NCI-H524 (cell line): ENCODE measurements around the gene RPIA.

Source experiments
- DNase-seq, 2 experiments: peaks; one replicate each; lab custom pipeline; 2025; lab: John Stamatoyannopoulos, UW

Gene RPIA

DNA sequence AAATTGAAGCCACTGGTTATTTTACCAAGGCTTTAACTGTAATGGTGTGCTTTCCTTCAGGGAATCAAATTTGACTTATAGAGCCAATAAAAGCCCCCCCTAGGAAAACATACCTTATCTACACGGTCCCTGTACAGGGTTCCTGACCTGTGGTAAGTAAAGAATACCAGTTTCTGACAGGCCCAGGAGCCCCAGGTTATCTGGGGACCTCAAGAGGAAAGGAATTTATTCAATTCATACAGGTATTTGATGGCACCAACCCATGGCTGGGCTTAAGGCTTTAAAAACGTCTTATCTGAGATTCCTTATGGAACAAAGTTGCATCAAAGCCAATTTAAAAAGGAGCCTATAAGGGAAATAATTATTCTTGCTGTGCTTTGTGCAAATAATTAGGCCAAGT is 7.0 kb upstream of the RPIA start:
- no peak for DNase-seq

GRCh38 chr2:88686320-88686719 is 5.2 kb upstream of the RPIA start:
- no peak for DNase-seq

DNA sequence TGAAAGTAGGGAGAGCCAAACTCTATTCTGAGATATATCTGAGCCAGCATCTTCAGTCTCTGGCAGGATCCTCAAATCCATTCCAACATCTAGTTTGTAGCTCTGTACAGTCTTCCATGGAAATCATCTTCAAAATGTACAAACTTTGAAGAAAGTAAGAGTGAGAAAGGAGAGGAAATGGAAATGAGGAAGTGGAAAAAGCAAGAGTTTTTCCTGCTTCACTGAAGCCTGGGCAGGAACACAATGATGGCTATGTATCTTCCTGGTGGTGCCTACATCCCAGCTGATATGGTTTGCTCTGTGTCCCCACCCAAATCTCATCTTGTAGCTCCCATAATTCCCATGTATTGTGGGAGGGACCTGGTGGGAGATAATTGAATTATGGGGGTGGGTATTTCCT is 4.1 kb upstream of the RPIA start:
- DNase-seq: no peak

DNA sequence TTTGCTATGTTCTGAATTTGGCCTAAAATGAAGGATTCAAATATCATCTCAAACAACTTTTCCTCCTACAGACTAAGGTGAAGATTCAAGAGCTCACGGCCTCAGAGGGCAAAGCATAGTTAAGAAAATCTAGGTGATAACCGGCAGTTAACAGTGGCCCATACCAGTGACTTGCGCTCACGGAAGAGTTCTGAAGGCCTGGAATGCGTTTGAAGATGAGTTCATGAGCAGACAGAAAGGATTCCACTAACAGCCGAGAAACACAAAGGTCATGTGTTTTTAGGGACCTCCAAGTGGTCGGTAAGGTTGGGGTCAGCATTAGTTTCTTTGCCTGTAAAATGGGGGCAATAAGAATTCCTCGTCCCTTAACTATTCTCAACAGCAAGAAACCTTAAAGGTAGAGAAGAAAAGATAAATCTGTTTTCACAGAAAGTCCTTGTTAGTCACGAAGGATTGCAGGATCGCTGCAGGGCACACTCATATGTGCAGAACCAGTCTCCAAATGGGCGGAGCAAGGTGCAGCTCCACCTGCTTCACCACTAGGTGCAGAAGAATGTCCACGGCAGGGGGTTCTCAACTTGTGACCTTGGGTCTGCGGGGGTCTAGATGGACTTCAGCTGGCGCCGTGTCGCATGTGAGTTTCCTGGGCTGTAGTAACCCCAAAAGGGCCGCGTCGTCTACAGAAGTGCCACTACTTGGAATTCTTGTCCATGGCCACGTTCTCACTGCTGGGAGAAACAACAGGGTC is 708 bp upstream of the RPIA start:
- DNase-seq: no peak

DNA sequence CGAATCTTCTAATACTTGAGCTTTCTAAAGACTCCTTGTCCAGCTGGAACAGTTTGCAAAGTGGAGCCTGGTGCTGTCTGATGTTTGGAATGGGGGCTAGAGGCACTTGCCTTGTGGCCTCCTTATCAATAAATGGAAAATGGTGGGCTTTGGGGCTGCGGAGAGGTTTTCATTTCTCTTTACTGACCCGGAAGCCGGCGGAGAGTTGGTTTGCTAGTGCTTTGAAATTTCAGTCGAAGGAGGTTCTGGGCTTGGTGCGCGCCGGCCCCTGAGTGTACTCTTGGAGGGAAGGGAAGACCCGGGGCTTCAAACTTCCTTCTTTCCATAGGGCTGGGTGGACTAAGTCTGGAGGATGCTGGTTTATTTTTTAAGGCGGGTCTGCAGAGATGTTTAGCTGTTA is 714 bp downstream of the RPIA start:
- DNase-seq: peak in 1 of 2 experiments; percentile 30

GRCh38 chr2:88693911-88694414 is 2.5 kb downstream of the RPIA start:
- no peak for DNase-seq

- no peak for DNase-seq
Measured at GRCh38 chr2:88696611-88697010, 5.1 kb downstream of the RPIA start.

- no peak for DNase-seq
Measured at GRCh38 chr2:88697370-88698026, 6.0 kb downstream of the RPIA start.

GRCh38 chr2:88698027-88698413 is 6.5 kb downstream of the RPIA start:
- no peak for DNase-seq

DNA sequence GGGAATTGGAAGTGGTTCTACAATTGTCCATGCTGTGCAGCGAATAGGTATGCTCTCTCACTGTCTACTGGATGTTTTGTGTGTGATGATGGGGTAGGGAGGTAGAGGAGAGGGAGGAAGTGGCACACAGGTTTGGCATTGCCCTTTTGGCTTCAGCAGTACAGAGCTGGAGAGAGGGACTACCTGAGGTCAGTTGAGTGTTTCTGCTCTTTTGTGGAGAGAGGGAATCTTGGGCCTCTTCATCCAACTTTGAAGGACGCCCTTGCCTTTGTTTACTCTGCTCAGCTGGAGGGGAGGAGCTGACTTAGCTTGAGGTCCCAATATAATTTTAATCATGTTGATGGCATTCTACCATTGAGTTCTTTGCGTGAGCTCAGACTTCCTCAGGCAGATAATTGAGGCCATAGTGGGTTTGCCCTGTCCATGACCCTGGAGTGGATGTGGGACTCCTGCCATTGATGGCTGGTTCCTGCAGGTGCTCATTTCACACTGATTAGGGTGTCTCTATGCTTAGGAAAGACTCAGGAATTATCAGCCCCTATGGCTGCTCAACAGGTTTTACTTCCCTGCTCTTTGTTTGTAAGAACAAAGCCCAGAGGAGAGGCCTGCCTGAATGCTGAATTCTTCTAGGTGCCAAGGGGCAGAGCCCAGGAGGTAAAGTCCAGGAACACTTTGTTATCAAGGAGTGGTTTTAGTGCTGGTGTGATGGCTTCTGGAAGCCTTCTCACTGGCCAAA is 7.2 kb downstream of the RPIA start:
- no peak for DNase-seq

- no peak for DNase-seq
Measured at GRCh38 chr2:88707003-88707402, 15.5 kb downstream of the RPIA start.

DNA sequence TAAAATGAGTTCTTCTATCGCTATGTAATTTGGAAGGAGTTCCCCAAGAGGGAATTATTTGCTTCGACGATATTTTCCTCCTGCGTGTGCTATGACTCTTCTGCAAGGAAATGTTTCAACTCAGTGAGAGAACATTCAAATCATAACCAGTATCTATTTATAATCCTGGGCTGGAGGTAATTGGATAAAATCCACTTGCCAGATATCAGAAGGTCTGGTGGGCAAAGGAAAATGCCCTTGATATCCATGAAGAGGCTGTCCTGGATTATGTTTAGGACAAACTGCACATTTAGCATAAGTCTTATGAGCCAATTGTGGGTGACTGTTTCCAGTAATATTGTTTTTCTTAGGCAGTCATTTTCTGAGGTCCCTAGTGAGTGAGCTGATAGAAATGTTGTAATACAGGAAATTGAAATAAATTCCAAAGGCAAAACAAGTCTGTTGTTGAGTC is 17.7 kb downstream of the RPIA start:
- no peak for DNase-seq

- DNase-seq: no peak
Measured at GRCh38 chr2:88711289-88711688, 19.8 kb downstream of the RPIA start.

DNA sequence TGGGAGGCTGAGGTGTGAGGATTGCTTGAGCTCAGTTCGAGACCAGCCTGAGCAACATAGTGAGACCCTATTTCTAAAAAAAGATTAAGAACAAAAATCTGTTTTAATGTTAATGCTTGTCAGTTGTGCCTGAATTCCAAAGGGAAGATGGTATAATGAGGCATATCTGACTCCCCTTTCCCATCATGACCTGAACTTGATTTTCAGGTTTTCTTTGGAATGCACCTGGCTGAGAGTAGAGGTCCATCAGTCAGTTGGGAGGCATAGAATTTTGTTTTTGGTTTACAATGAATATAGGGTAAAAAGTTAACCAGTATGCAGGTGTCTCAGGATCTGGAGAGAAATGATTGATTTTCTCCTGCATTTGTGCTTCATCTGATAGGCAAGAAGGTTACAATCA is 20.4 kb downstream of the RPIA start:
- DNase-seq: no peak

DNA sequence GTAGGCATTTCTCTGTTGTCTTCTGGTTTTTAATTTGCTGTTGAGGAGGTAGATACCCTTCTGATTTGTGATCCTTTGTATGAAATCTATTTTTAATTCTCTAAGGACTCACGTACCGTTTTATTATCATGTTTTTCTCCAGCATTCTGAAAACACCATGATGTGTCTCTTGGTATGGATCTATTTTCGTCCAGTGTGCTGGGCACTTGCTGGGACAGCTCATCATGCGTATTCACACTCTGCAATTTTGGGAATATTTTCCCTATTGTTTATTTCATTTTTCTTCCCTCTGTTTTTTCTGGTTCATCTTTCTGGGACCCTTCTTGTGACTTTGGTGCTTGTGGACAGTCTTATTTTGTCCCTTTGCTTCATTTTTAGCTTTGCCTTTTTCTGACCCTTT is 21.9 kb downstream of the RPIA start:
- no peak for DNase-seq

DNA sequence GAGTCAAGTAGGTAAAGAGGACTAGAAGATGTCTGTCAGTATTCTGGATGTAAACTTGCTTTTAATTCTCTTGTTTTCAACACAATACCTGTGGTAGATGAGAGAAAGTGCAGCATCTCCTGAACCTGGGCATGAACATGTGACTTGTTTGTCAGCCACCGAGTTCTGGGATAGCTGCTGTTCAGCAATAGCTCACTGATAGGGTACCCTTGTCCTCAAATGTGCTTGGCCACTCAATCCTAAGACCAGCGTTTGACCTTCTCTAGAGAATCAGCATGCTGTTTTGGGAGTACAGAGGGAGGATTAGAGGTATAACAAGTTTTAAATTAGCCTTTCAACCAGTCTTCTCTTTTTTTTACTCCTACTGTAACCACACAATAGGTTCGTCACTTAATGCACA is 23.2 kb downstream of the RPIA start:
- no peak for DNase-seq

GRCh38 chr2:88720399-88720798 is 28.9 kb downstream of the RPIA start:
- DNase-seq: no peak

- DNase-seq: no peak
Measured at GRCh38 chr2:88721268-88721667, 29.8 kb downstream of the RPIA start.

DNA sequence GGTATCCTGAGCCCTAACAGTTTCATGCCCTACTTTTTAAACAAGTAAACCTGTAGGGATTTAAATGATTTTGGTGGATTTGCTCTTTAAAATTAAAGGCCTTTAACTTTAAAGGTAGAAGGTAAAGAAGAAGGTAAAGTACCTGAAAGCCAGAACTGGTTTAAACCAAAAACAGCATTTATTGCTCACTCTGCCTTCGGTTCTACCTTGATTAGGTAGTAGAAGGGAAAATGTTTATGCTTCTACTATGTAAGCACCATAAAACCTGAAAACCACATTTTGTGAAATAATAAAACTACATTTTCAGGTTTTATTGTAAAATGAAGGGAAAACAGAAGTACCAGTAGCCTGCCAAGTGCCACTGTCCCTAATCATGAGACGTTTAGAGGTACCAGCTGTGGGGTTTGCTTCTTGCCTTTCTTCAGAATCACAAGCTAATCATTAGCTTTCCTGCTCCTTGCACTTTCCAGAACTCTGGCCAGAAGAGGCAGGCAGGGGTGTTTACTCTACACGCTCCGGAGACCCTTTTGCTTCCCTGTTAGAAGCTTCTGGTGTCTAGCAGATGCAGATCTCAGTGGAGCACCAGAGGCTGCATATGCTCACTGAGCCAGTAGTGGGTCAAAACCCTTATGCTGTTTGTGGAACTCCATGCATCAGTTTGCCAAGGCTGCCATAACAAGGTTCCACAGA is 33.3 kb downstream of the RPIA start:
- no peak for DNase-seq

GRCh38 chr2:88729061-88729745 is 37.7 kb downstream of the RPIA start:
- no peak for DNase-seq

DNA sequence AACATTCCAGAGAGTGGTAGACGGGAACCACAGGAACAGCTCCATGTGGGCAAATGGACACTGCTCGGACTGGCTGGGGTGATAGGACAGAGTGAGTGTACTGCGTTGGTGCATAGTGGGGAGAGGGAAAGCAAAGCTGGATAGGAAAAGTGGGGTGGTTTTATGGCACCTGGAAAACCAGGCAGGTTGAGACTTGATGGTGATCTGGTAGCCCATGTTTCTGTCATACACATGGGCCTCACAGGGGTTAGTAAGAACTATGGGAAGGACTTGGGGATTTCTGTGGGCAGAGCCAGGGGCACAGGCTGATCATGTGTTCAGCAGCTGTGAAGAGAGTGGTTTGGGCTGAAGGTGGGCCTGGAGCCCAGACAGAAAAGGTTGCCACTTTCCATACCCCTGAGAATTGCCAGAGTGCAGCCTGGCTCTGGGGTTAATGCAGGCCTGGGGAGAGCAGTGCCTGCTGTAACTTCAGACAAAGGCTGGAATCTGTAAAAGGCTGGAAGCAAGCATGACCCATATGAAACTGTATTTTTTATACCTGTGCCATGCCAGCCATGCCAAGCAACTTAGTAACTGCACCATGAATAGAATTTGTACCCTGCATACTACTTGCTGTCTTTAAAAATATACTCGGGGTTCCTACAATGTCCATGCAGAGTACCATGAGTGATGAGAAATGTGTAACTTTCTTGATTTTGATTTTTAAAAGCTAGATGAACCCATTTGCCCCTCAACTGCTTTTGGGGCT is 41.9 kb downstream of the RPIA start:
- no peak for DNase-seq
